GM13977 (cell line): Measurements from ENCODE around the gene AP4E1.
"Not testable (repeated sequence)": the region's sequence is repeated elsewhere in the genome, so short reads cannot be mapped to it uniquely, and the experiment has no call there.

ENCODE experiments used
- DNase-seq: peaks from one replicate; pipeline ENCODE4 v3.0.0; 2012; ENCODE audit warnings: low spot score
- CTCF ChIP-seq: IDR thresholded peaks from 2 replicates; pipeline ENCODE4 v1.5.1; 2012; ENCODE audit warnings: mild to moderate bottlenecking, control low read depth; ENCODE audit not compliant: insufficient read depth; ENCODE audit errors: extremely low read depth, missing control alignments
- in situ Hi-C: fragments of 300-500 bp; cut with MboI; formaldehyde crosslinking; loops from one replicate; pipeline ENCODE4 v1.12.0; 2022; ENCODE audit warnings: low sequenced_read_pairs, low pct_unique_long_range_greater_than_20kb, mixed read lengths, inconsistent platforms; ENCODE audit not compliant: unreplicated experiment

Gene AP4E1

GRCh38 chr15:50905055-50905454 lies 3.4 kb upstream of the AP4E1 start:
- no peak for TF ChIP-seq CTCF

GRCh38 chr15:50906954-50907600 lies 1.4 kb upstream of the AP4E1 start:
- in situ Hi-C loops, result no loop called here
- no peak for TF ChIP-seq CTCF
- peak; percentile 84 for DNase-seq

More at GRCh38 chr15:50905055-50905454, 3.4 kb upstream of the AP4E1 start:
- in situ Hi-C loops, result no loop called here
- no peak for DNase-seq

GRCh38 chr15:50907601-50908208 lies 778 bp upstream of the AP4E1 start:
- peak; percentile 57 for DNase-seq
- in situ Hi-C loops, result no loop called here
- TF ChIP-seq CTCF, result no peak

- in situ Hi-C loops, result no loop called here
- no peak for DNase-seq
- TF ChIP-seq CTCF, result no peak
Measured at GRCh38 chr15:50909010-50909317, 481 bp downstream of the AP4E1 start.

- in situ Hi-C loops, result not testable (repeated sequence)
Measured at GRCh38 chr15:50910426-50910795, 1.9 kb downstream of the AP4E1 start.

GRCh38 chr15:50911001-50911400 lies 2.5 kb downstream of the AP4E1 start:
- DNase-seq, result no peak
- in situ Hi-C loops, result no loop called here
- TF ChIP-seq CTCF, result no peak

More at GRCh38 chr15:50910426-50910795, 1.9 kb downstream of the AP4E1 start:
- DNase-seq, result not testable (repeated sequence)

- no peak for TF ChIP-seq CTCF
- in situ Hi-C loops, result no loop called here
- DNase-seq, result no peak
Measured at GRCh38 chr15:50911621-50912020, 3.1 kb downstream of the AP4E1 start.
